HG02642 (cell line): ENCODE measurements around the gene ZNF362.

ENCODE experiments used
- ATAC-seq: cut with Tn5 transposase; IDR thresholded peaks from one replicate; pipeline ENCODE4 v1.9.1; 2021; ENCODE audit warnings: mild to moderate bottlenecking; ENCODE audit not compliant: unreplicated experiment, poor library complexity

The ZNF362 gene

GRCh38 chr1:33267468-33268205, 11.3 kb downstream of the ZNF362 start:
- ATAC-seq, result no peak

- no peak for ATAC-seq
Measured at GRCh38 chr1:33268457-33268856, 12.2 kb downstream of the ZNF362 start.

DNA sequence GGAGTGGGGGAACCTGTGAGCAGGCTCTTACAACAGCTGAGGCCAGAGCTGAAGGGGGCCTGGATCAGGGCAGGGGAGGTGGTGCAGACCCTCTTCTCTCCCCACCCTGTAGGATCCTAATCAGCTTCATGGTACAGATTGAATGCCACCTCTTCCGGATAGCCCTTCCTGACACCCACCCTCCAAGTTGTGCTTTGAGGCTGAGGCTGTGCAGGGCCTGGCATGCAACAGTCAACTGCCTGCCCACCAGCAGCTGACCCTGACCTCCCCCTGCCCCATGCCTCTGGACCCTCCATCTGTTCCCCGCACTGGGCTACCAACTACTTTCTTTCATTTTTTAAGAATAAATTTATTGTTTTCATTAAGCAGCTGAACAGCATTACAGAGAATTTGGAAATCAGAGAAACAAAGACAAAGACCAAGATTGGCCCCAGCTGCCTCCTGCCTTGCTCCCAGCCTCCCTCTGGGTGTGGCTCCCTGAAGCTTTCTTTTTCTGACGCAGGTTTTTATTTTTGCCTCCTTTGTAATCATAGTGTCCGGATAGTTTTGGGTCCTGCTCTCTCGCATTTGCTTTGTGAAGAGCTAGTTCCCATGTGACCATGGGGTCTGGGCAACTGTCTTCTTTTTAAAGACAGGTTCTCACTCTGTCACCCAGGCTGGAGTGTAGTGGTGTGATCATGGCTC, 12.8 kb downstream of the ZNF362 start:
- ATAC-seq, result no peak

DNA sequence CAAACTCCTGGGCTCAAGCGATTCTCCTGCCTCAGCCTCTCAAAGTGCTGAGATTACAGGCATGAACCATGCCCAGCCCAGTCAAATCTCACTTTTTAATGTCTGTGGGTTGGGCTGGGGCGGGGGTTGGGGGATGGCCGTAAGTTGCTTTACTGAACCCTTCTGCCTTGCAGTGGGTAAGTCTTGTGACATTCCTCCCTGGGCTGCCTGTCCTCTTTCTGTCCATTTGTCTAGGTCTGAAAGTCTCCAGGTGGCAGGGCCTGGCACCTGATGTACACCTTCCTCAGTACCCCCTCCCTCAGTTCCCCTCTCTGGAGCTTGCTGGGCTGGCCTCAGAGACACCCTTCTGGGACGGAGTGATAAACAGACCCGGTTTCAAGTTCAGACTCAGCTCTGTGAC, 13.3 kb downstream of the ZNF362 start:
- no peak for ATAC-seq

DNA sequence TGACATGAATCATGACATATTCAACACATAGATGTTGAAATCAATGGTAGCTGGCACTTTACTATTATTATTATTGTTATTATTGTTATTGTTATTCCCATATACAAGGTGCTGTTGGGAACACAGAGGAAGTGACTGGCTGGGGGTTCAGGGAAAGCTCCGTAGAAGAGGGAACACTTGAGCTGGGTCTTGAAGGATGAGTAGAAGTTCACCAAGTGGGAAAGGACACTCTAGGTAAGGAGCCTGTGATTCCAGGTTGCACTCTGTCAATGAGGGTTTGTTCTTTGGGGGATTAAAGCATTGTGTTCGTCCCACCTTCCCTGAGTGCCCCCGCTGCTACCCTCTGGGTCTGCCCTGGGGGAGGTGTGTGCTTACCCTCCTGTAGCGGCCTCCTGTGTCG, 14.1 kb downstream of the ZNF362 start:
- ATAC-seq, result no peak

DNA sequence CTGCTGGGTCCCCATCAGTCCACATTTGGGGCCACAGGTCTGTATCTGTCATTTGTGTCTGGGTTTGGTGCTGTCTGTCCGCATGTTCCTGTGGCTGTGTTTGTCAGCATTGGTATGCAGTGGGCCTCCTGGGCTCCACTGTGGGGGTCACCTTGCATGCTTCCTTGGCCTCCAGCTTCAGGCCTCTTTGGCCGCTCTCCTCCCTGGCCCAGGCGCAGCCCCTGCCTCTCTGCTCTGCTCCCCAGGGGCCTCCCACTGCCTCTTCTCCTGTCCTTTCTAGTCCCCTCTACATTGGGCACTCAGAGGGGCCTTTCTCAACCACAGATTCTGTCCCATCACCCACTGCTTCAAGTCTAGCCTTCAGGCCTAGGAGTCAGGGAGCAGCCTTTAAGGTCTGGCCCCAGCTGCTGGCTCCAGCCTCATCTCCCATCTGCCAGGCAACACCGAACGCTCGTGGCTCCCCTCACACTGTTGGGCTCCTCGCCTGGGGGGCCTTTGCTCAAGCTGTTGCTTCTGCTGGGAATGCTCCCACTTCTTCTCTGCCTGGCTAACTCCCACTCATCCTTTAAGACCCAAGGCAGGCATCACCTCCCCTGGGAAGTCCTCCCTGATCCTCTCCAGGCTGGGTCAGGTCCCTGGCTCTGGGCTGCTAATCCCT, 14.6 kb downstream of the ZNF362 start:
- no peak for ATAC-seq

DNA sequence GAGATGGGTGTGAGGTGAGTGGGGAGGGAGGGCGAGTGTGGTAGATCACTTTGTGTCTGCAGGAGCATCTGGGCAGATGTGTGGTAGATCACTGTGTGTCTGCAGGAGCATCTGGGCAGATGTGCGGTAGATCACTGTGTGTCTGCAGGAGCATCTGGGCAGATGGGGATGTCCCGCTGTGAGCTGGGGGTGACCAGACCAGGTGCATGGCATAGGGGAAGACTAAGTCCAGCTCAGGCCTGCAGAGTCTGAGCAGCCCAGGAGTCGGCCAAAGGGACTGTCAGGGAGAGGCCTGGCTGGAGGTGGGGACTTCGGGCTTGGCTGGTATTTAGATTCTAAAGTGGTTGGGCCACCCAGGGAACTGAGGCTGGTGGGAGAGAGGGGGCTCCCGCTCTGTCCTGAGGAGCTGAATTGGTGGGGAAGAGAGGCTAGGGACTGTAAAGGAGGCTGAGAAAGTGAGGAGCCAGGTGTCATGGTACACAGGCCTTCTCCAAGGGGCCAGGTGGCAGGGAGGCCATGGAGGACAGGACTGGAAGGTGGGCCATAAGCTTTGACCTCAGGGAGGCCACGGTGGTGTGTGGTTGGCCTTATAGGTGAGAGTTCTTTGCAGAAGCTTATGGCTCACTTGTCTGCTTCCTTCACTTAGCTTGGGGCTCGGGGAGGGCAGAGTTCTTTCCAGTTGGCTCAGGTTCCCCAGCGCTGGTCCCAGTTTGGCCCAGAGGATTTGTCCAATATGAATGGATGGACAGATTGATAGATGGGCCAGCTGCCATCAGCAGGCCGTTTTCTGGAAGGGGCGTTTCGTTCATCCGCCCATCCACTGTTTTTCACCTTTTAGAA, 15.6 kb downstream of the ZNF362 start:
- no peak for ATAC-seq

DNA sequence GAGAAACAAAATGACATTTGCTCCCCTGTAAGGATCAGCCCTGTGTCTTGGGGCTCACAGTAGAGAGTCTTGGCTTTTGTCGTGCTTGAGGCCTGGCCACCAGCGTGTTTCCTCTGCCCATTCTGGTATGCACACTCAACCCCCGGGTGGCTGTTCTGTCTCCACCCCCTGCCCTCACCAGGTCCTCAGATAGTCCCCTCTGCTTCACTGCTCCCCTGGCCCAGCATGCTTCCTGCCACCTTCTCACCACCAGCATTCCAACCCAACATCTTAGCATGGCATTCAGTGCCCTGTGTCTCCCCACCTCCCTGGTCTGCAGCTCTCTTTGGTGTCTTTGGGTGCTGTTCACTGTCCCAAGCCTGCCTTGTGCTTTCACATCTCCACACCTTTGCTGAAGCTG, 16.2 kb downstream of the ZNF362 start:
- no peak for ATAC-seq

GRCh38 chr1:33272930-33273329, 16.6 kb downstream of the ZNF362 start:
- no peak for ATAC-seq

DNA sequence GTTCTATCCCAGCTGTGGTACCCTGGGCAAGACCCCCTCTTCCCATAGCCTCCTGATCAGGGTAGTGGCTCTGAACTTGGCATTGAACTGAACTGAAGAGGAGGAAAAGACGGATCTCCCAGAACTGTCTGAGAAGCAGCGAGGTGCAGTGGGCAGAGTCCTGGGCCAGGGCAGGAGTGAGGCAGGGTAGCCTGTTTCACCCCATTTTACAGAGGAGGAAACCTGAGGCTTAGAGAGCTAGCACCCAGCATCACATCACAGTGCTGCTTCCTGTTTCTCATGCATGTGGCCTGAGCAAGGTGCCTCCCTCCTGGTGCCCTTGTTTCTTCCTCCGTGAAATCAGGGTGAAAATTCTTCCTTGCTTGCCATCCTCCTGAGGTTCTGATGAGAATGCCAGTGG, 17.1 kb downstream of the ZNF362 start:
- no peak for ATAC-seq

GRCh38 chr1:33273961-33274371, 17.7 kb downstream of the ZNF362 start:
- ATAC-seq, result no peak

DNA sequence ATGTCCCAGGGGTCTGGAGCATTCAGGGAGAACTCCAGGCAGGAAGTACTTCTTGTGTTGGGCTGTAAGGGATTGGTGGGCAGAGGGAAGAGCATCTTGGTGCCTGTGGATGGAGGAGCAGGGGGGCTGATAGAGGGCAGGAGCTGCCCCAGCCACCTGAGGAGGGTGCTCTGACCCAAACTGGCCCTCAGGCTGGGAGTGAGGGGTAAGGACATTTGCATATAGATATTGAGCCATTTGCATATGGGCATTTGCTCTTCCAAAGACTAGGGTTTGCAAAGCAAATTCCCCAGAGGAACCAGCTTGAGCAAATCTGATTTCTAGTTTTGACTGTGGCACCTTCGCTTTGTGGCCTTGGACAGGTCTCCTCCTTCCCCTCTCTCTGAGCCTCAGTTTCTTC, 18.2 kb downstream of the ZNF362 start:
- no peak for ATAC-seq

DNA sequence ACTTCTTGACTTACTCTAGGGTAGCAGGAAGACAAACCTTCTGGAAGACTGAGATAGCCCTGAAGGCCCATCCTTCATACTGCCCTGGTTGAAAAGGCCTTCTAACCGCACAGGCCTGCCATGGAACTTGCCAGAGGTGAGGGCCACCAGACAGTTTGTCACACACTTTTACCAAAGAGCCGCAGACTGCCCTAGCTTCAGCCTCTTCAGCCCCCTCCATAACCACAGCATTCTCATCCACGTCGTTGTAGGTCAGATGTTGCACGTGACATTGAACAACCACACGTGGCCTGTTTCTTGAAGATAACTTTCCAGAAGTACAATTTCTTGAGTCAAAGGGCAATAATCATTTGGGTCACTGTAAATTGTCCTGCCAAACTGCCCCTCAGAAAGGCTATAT, 18.9 kb downstream of the ZNF362 start:
- no peak for ATAC-seq

GRCh38 chr1:33275706-33276572, 19.6 kb downstream of the ZNF362 start:
- ATAC-seq, result no peak

GRCh38 chr1:33276573-33277298, 20.4 kb downstream of the ZNF362 start:
- ATAC-seq, result no peak

DNA sequence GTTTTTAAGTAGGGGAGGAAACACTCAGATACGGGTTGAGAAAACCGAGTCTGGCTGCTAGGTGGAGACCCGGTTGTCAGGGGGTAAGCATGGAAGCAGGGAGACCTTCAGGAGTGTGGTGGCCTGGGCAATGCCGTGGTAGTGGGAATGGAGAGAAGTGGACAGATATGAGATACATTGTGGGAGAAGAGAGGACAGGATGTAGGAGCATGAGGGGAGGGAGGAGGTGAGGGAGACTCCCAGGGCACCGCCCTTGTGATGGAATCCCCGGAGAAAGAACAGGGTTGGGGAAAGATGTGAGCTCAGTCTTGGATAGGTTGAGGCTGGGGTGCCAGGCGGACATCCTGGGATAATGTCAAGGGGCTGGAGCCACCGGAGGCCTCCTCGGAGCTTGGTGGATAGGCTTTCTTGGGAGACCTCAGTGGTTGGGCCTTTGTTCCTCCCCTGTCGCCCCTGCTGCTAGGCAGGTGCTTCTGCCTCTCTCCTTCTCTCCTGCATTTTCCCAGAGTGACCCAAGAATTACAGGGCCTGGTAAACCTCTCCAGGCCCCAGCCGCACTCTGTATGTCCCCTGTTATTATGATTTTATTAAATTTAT, 21.3 kb downstream of the ZNF362 start:
- no peak for ATAC-seq

DNA sequence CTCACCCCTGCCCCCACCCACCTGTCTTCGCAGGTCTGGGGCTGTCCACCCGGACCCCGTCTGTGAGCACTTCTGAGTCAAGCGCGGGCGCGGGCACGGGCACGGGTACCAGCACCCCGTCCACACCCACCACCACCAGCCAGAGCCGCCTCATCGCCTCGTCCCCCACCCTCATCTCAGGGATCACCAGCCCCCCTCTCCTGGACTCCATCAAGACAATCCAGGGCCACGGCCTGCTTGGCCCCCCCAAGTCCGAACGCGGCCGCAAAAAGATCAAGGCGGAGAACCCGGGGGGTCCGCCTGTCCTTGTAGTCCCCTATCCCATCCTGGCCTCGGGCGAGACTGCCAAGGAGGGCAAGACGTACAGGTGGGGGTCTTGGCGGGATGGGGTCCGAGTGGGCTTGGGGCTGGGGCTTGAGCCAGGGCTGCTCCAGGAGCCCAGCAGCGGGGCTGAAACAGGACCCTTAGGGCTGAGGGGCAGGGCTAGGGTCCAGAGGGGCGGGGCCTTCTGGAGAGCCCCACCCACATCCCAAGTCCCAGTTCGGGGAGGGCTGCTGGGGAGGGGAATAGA, 23.9 kb downstream of the ZNF362 start:
- no peak for ATAC-seq

GRCh38 chr1:33281554-33282303, 25.4 kb downstream of the ZNF362 start:
- ATAC-seq, result no peak
